Keratinocyte (primary cell): ENCODE results near the gene CEBPE. TPM values are rescaled to one million over a fixed set of nuclear protein-coding genes. Genes with fewer than 3 reads are reported as not detected.
A peak's percentile ranks its signal among the peaks of the same experiment; 100 is the strongest.

ENCODE experiments used
- DNase-seq: peaks from one replicate; pipeline ENCODE4 v3.0.0-alpha.2; 2011; ENCODE audit warnings: low read depth, missing footprints, low spot score
- FAIRE-seq: peaks from 2 replicates; lab custom pipeline; 2011; peaks lifted over from hg19 to GRCh38; lab: Jason Lieb, UNC
- H2AFZ ChIP-seq: 2 replicates; pipeline ENCODE4 v1.6.0; 2012; ENCODE audit warnings: low read length, control low read depth, inconsistent platforms; ENCODE audit not compliant: control insufficient read depth
- H3K27ac ChIP-seq: 2 replicates; pipeline ENCODE4 v1.5.1; 2011; ENCODE audit warnings: low read length; ENCODE audit not compliant: control insufficient read depth, insufficient read depth
- H3K27me3 ChIP-seq: 3 replicates; pipeline ENCODE4 v1.6.0; 2011; ENCODE audit warnings: low read length; ENCODE audit not compliant: control insufficient read depth, insufficient read depth; ENCODE audit errors: extremely low read depth
- H3K36me3 ChIP-seq, 2 experiments: 2 replicates in 1 of 2; 3 replicates in 1 of 2; pipeline ENCODE4 v1.5.1; 2011; ENCODE audit warnings: low read length in 2 of 2, mild to moderate bottlenecking in 1 of 2; ENCODE audit not compliant: control insufficient read depth in 2 of 2, insufficient read depth in 2 of 2; ENCODE audit errors: extremely low read depth in 1 of 2
- H3K4me1 ChIP-seq: 3 replicates; pipeline ENCODE4 v1.5.1; 2011; ENCODE audit warnings: low read length; ENCODE audit not compliant: control insufficient read depth, insufficient read depth; ENCODE audit errors: extremely low read depth
- H3K4me2 ChIP-seq: 3 replicates; pipeline ENCODE4 v1.6.0; 2011; ENCODE audit warnings: low read depth, low read length; ENCODE audit not compliant: control insufficient read depth, insufficient read depth; ENCODE audit errors: extremely low read depth
- H3K4me3 ChIP-seq, 3 experiments: fragments of 200-600 bp in 1 of 3; sonication (generic) in 1 of 3; 2 replicates in 2 of 3; 3 replicates in 1 of 3; pipeline ENCODE4 v1.5.1; 2011 to 2016; ENCODE audit warnings: low read length in 3 of 3, mild to moderate bottlenecking in 3 of 3, control low read depth in 2 of 3, inconsistent platforms in 1 of 3, low read depth in 1 of 3, mixed read lengths in 1 of 3, mixed run types in 1 of 3, moderate library complexity in 1 of 3; ENCODE audit not compliant: control insufficient read depth in 2 of 3, insufficient read depth in 2 of 3; ENCODE audit errors: extremely low read depth in 1 of 3
- H3K79me2 ChIP-seq: 2 replicates; pipeline ENCODE4 v1.6.0; 2012; ENCODE audit warnings: low read length; ENCODE audit not compliant: control insufficient read depth, insufficient read depth
- H3K9ac ChIP-seq: 3 replicates; pipeline ENCODE4 v1.6.0; 2011; ENCODE audit warnings: low read length; ENCODE audit not compliant: control insufficient read depth, insufficient read depth; ENCODE audit errors: extremely low read depth
- H3K9me1 ChIP-seq: 3 replicates; pipeline ENCODE4 v1.6.0; 2011; ENCODE audit warnings: low read length; ENCODE audit not compliant: control insufficient read depth, insufficient read depth; ENCODE audit errors: extremely low read depth
- H3K9me3 ChIP-seq: 2 replicates; pipeline ENCODE4 v1.5.1; 2012; ENCODE audit warnings: low read depth, low read length; ENCODE audit not compliant: control insufficient read depth
- H4K20me1 ChIP-seq: 3 replicates; pipeline ENCODE4 v1.6.0; 2011; ENCODE audit warnings: low read length; ENCODE audit not compliant: control insufficient read depth, insufficient read depth; ENCODE audit errors: extremely low read depth
- EZH2 ChIP-seq: IDR thresholded peaks from one replicate; pipeline ENCODE4 v1.6.1; 2012; ENCODE audit warnings: inconsistent platforms, mild to moderate bottlenecking, low read length, moderate library complexity
- dilution Hi-C: fragments of 300-500 bp; cut with MboI; formaldehyde crosslinking; loops from one replicate; pipeline ENCODE4 v1.7.0; 2020; ENCODE audit warnings: low sequenced_read_pairs; ENCODE audit not compliant: extremely low pct_ligation_motif_present
- polyA plus RNA-seq, 5 experiments: library from polyadenylated mRNA; depleted of rRNA in 3 of 5; stranded (reverse) in 3 of 5; stranded (forward) in 1 of 5; unstranded in 1 of 5; fragments of >200 nt; gene quantifications; 1 replicate in 1 of 5; 2 replicates in 3 of 5; 3 replicates in 1 of 5; pipeline versions ENCODE4 v1.2.1 to v1.2.3, GENCODE V29; 2011 to 2012; ENCODE audit warnings: missing spikeins in 2 of 5, low read depth in 1 of 5, low replicate concordance in 1 of 5
- TF ChIP-seq, protein P1 (sequence below), 3 experiments: IDR thresholded peaks in 1 of 3; conservative IDR thresholded peaks in 1 of 3; optimal IDR thresholded peaks in 1 of 3; 2 replicates in 2 of 3; 3 replicates in 1 of 3; pipeline versions ENCODE3 to v1.5.1; 2011; ENCODE audit warnings: low read length in 3 of 3, mild to moderate bottlenecking in 3 of 3, moderate library complexity in 2 of 3, control low read depth in 1 of 3, inconsistent platforms in 1 of 3; ENCODE audit not compliant: insufficient read depth in 2 of 3; ENCODE audit errors: extremely low read depth in 1 of 3

CEBPE gene
- polyA plus RNA-seq, 1 donor (not counting 4 experiments of a cell fraction or from before 2014, with no cell fraction given), result not detected

DNA sequence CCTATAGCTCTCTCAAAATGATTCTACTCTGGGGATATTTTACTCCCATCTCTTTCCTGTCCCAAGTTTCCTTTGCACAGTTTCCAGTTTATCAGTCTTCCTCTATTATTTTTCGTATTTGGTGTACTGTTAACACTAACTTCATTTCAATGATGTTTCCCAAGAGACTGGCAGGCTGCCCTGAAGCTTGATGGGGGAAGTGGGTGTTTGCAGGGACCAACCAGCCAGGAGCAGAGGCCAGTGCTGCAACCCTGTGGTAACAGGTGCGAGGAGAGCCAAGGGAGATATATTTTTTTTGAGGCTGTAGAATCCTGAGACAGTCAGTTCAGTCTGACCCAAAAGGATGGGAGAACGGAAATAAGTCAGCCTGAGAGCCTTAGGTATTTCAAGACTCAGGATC is 11.8 kb upstream of the CEBPE start:
- H3K36me3 ChIP-seq, result peaks cover 6 to 12% of the 10 kb centered on the region in 2 experiments
- no peaks in the 10 kb centered on the region for H3K9me3 ChIP-seq
- FAIRE-seq, result no peak
- H3K9me1 ChIP-seq, result no peaks in the 10 kb centered on the region
- H3K4me3 ChIP-seq, result no peak overlapping the region
- no peak overlapping the region for H3K9ac ChIP-seq
- no peak for DNase-seq
- H3K4me2 ChIP-seq, result no peak overlapping the region
- no peaks in the 10 kb centered on the region for H3K27me3 ChIP-seq
- dilution Hi-C loops, result no loop called here
- H3K79me2 ChIP-seq, result no peaks in the 10 kb centered on the region
- TF ChIP-seq, protein P1, sequence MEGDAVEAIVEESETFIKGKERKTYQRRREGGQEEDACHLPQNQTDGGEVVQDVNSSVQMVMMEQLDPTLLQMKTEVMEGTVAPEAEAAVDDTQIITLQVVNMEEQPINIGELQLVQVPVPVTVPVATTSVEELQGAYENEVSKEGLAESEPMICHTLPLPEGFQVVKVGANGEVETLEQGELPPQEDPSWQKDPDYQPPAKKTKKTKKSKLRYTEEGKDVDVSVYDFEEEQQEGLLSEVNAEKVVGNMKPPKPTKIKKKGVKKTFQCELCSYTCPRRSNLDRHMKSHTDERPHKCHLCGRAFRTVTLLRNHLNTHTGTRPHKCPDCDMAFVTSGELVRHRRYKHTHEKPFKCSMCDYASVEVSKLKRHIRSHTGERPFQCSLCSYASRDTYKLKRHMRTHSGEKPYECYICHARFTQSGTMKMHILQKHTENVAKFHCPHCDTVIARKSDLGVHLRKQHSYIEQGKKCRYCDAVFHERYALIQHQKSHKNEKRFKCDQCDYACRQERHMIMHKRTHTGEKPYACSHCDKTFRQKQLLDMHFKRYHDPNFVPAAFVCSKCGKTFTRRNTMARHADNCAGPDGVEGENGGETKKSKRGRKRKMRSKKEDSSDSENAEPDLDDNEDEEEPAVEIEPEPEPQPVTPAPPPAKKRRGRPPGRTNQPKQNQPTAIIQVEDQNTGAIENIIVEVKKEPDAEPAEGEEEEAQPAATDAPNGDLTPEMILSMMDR (optimal IDR thresholded peaks at IDR 0.05 in 1 of 3, IDR thresholded peaks at IDR 0.05 in 1 of 3, conservative IDR thresholded peaks at IDR 0.05 in 1 of 3; ENCODE audit: extremely low read depth in 1 of 3, insufficient read depth in 2 of 3, low read length in 3 of 3), result no peak
- no peak for TF ChIP-seq EZH2
- H3K4me1 ChIP-seq, result peaks cover 23% of the 10 kb centered on the region
- no peak overlapping the region for H2AFZ ChIP-seq
- H4K20me1 ChIP-seq, result no peaks in the 10 kb centered on the region
- no peak overlapping the region for H3K27ac ChIP-seq

DNA sequence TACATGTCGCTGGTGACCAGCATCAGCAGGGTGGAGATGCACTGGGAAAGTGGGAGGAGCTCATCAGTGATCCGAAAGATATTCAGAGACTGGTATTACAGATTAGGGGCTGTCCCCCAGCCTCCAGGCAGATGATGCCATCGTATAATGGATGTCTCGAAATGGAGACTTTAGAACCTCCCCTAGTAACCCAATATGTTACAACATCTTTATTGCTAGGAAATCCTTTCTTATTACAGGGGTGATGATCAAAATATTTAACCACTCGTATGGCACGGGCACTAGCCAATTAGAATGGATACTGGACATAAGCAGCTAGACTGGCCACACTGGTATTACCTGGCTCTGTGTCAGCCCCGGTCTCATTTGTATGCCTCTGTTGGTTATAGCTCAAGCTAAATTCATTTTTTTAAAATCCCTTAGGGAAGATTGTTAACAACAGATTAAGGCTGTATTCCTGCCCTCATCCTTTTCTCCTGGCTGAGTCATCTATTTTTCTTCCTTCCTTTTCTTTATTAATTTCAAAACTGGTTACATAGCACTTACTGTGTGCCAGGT is 10.8 kb upstream of the CEBPE start:
- DNase-seq, result no peak
- peak; percentile 69 for FAIRE-seq
- H3K27ac ChIP-seq, result peak overlapping the region; percentile 55

More for the DNA sequence above, 10.8 kb upstream of the CEBPE start:
- H3K36me3 ChIP-seq, result peaks cover 6 to 12% of the 10 kb centered on the region in 2 experiments
- no peak overlapping the region for H3K4me3 ChIP-seq
- no peaks in the 10 kb centered on the region for H3K9me1 ChIP-seq
- H3K4me2 ChIP-seq, result peak overlapping the region; percentile 29
- dilution Hi-C loops, result no loop called here
- H4K20me1 ChIP-seq, result no peaks in the 10 kb centered on the region
- no peak overlapping the region for H3K9ac ChIP-seq
- peaks cover 23% of the 10 kb centered on the region for H3K4me1 ChIP-seq
- peak overlapping the region; percentile 37 for H2AFZ ChIP-seq
- no peaks in the 10 kb centered on the region for H3K79me2 ChIP-seq
- TF ChIP-seq EZH2, result no peak
- TF ChIP-seq, protein P1 (optimal IDR thresholded peaks at IDR 0.05 in 1 of 3, IDR thresholded peaks at IDR 0.05 in 1 of 3, conservative IDR thresholded peaks at IDR 0.05 in 1 of 3; ENCODE audit: extremely low read depth in 1 of 3, insufficient read depth in 2 of 3, low read length in 3 of 3), result no peak
- H3K27me3 ChIP-seq, result no peaks in the 10 kb centered on the region
- H3K9me3 ChIP-seq, result no peaks in the 10 kb centered on the region
